HepG2 (cell line): ENCODE data around the gene TNPO3. TPM values are rescaled to one million over a fixed set of nuclear protein-coding genes. Genes with fewer than 3 reads are reported as not detected.
A peak's percentile ranks its signal among the peaks of the same experiment; 100 is the strongest.

Source experiments
- ARNTL ChIP-seq: sonication (generic); formaldehyde crosslinking; IDR thresholded peaks from 2 replicates; pipeline ENCODE4 v1.4.0; 2020; ENCODE audit warnings: mild to moderate bottlenecking, missing genetic modification reagents
- CREM ChIP-seq, 2 experiments: sonication (generic) in 1 of 2; formaldehyde crosslinking in 1 of 2; IDR thresholded peaks; 2 replicates each; pipeline versions ENCODE4 v1.4.0 to v1.6.1; 2016 to 2020; ENCODE audit warnings: antibody characterized with exemption in 1 of 2, mild to moderate bottlenecking in 1 of 2, missing genetic modification reagents in 1 of 2
- ETV5 ChIP-seq: IDR thresholded peaks from 2 replicates; pipeline ENCODE4 v1.6.1; 2018; ENCODE audit warnings: missing biosample characterization, missing genetic modification reagents, inconsistent platforms, borderline replicate concordance
- FOSL1 ChIP-seq: sonication (generic); formaldehyde crosslinking; IDR thresholded peaks from 2 replicates; pipeline ENCODE4 v1.9.0; 2021; ENCODE audit warnings: missing genetic modification reagents, borderline replicate concordance
- GATAD2A ChIP-seq: IDR thresholded peaks from 2 replicates; pipeline ENCODE4 v1.6.1; 2016
- GFI1 ChIP-seq: sonication (generic); formaldehyde crosslinking; IDR thresholded peaks from 2 replicates; pipeline ENCODE4 v1.5.0; 2020; ENCODE audit warnings: missing genetic modification reagents, mild to moderate bottlenecking, borderline replicate concordance
- PAWR ChIP-seq: sonication (generic); formaldehyde crosslinking; IDR thresholded peaks from 2 replicates; pipeline ENCODE4 v1.4.0; 2020; ENCODE audit warnings: missing genetic modification reagents, mild to moderate bottlenecking, borderline replicate concordance
- TRIM24 ChIP-seq: sonication (generic); formaldehyde crosslinking; IDR thresholded peaks from 2 replicates; pipeline ENCODE4 v1.8.0; 2022; ENCODE audit warnings: mild to moderate bottlenecking, missing genetic modification reagents
- ZNF160 ChIP-seq: sonication (generic); formaldehyde crosslinking; IDR thresholded peaks from 2 replicates; pipeline ENCODE4 v1.8.0; 2022; ENCODE audit warnings: mild to moderate bottlenecking, inconsistent platforms, missing genetic modification reagents
- ZNF18 ChIP-seq: sonication (generic); formaldehyde crosslinking; IDR thresholded peaks from 2 replicates; pipeline ENCODE4 v1.8.0; 2022; ENCODE audit warnings: mild to moderate bottlenecking, missing genetic modification reagents; ENCODE audit not compliant: insufficient replicate concordance
- ZNF235 ChIP-seq: sonication (generic); formaldehyde crosslinking; IDR thresholded peaks from 2 replicates; pipeline ENCODE4 v1.8.1; 2023; ENCODE audit warnings: mild to moderate bottlenecking, missing genetic modification reagents, borderline replicate concordance
- ZNF431 ChIP-seq: sonication (generic); formaldehyde crosslinking; IDR thresholded peaks from 2 replicates; pipeline ENCODE4 v1.9.0; 2022; ENCODE audit warnings: missing genetic modification reagents, low read depth, mild to moderate bottlenecking, borderline replicate concordance
- ZNF44 ChIP-seq: sonication (generic); formaldehyde crosslinking; IDR thresholded peaks from 2 replicates; pipeline ENCODE4 v1.5.1; 2020; ENCODE audit warnings: mild to moderate bottlenecking, missing genetic modification reagents
- ZNF468 ChIP-seq: sonication (generic); formaldehyde crosslinking; IDR thresholded peaks from 2 replicates; pipeline ENCODE4 v1.8.0; 2022; ENCODE audit warnings: mild to moderate bottlenecking, moderate library complexity, missing genetic modification reagents
- ZNF614 ChIP-seq: IDR thresholded peaks from 2 replicates; pipeline ENCODE4 v1.6.1; 2018; ENCODE audit warnings: missing biosample characterization, missing genetic modification reagents, inconsistent platforms, borderline replicate concordance
- ZNF629 ChIP-seq: sonication (generic); formaldehyde crosslinking; conservative IDR thresholded peaks from 2 replicates; pipeline ENCODE4 v1.5.0; 2020; ENCODE audit warnings: missing genetic modification reagents
- ZNF652 ChIP-seq: IDR thresholded peaks from 2 replicates; pipeline ENCODE4 v1.6.1; 2016; ENCODE audit warnings: low read depth, borderline replicate concordance
- ZNF781 ChIP-seq: sonication (generic); formaldehyde crosslinking; IDR thresholded peaks from 2 replicates; pipeline ENCODE4 v1.5.1; 2020; ENCODE audit warnings: borderline replicate concordance, mild to moderate bottlenecking, missing genetic modification reagents; ENCODE audit errors: not compliant biosample characterization
- ZNF800 ChIP-seq: sonication (generic); formaldehyde crosslinking; IDR thresholded peaks from 2 replicates; pipeline ENCODE4 v1.4.0; 2020; ENCODE audit warnings: missing genetic modification reagents
- ZNF841 ChIP-seq: sonication (generic); formaldehyde crosslinking; IDR thresholded peaks from 2 replicates; pipeline ENCODE4 v1.8.1; 2023; ENCODE audit warnings: missing genetic modification reagents, borderline replicate concordance
- polyA plus RNA-seq, 8 experiments: library from polyadenylated mRNA; depleted of rRNA in 3 of 8; stranded (reverse) in 7 of 8; unstranded in 1 of 8; fragments of >200 nt; fragmentation: Illumina TruSeq in 4 of 8; extraction: Trizol in 4 of 8; gene quantifications; 2 replicates each; pipeline versions ENCODE4 v1.2.1 to v1.2.3, GENCODE V29; 2011 to 2016; ENCODE audit warnings: low read depth in 4 of 8, missing spikeins in 1 of 8, mixed read lengths in 1 of 8; ENCODE audit not compliant: insufficient read depth in 1 of 8
- total RNA-seq, 5 experiments: library from RNA; depleted of rRNA; stranded (reverse); fragments of >200 nt; fragmentation: Illumina TruSeq; extraction: Trizol; gene quantifications; 2 replicates each; pipeline ENCODE4 v1.2.3, GENCODE V29; 2016; ENCODE audit warnings: low read depth in 1 of 5
- TF ChIP-seq, protein P1 (sequence below): sonication (generic); formaldehyde crosslinking; IDR thresholded peaks from 2 replicates; pipeline ENCODE4 v1.4.0; 2020; ENCODE audit warnings: missing genetic modification reagents
- TF ChIP-seq, protein P2 (sequence below): conservative IDR thresholded peaks from 2 replicates; pipeline ENCODE4 v1.6.1; 2018; ENCODE audit warnings: missing genetic modification reagents
- TF ChIP-seq, protein P3 (sequence below): sonication (generic); formaldehyde crosslinking; IDR thresholded peaks from 2 replicates; pipeline ENCODE4 v1.8.0; 2022; ENCODE audit warnings: mild to moderate bottlenecking, missing genetic modification reagents, moderate library complexity
- TF ChIP-seq, protein P4 (sequence below): IDR thresholded peaks from 2 replicates; pipeline ENCODE4 v1.6.1; 2016; ENCODE audit warnings: mild to moderate bottlenecking, missing biosample characterization, missing genetic modification reagents

Gene TNPO3
- total and polyA plus RNA-seq, 2 of the 13 experiments (the other 11 are each of a cell fraction or from before 2014, with no cell fraction given) = 23.8 to 44.6 TPM

GRCh38 chr7:129091484-129092002 is 36.6 kb upstream of the TNPO3 start (continued):
- TF ChIP-seq ZNF235 (CRISPR knock-in tag) (no peak), PAWR (CRISPR knock-in tag) (no peak), GFI1 (CRISPR knock-in tag) (no peak), CREM (IDR thresholded peaks at IDR 0.05) (no peak), CREM (CRISPR knock-in tag; IDR thresholded peaks at IDR 0.05) (no peak), ZNF18 (CRISPR knock-in tag) (no peak), FOSL1 (CRISPR knock-in tag) (no peak), ZNF160 (no peak), ZNF431 (CRISPR knock-in tag) (0 out of 2 replicates have a peak, but pooled peaks have one; percentile 23), ZNF44 (no peak), ZNF781 (CRISPR knock-in tag) (peak; percentile 65), GATAD2A (CRISPR knock-in tag) (peak; percentile 65), ZNF629 (CRISPR knock-in tag) (no peak), ZNF841 (CRISPR knock-in tag) (no peak), ARNTL (CRISPR knock-in tag) (no peak), ZNF800 (CRISPR knock-in tag) (no peak), TRIM24 (CRISPR knock-in tag) (no peak), ETV5 (CRISPR knock-in tag) (peak; percentile 79), ZNF468 (CRISPR knock-in tag) (no peak), ZNF652 (no peak), ZNF614 (no peak)
- TF ChIP-seq, protein P1, sequence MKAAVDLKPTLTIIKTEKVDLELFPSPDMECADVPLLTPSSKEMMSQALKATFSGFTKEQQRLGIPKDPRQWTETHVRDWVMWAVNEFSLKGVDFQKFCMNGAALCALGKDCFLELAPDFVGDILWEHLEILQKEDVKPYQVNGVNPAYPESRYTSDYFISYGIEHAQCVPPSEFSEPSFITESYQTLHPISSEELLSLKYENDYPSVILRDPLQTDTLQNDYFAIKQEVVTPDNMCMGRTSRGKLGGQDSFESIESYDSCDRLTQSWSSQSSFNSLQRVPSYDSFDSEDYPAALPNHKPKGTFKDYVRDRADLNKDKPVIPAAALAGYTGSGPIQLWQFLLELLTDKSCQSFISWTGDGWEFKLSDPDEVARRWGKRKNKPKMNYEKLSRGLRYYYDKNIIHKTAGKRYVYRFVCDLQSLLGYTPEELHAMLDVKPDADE (CRISPR knock-in tag) = no peak
- TF ChIP-seq, protein P2, sequence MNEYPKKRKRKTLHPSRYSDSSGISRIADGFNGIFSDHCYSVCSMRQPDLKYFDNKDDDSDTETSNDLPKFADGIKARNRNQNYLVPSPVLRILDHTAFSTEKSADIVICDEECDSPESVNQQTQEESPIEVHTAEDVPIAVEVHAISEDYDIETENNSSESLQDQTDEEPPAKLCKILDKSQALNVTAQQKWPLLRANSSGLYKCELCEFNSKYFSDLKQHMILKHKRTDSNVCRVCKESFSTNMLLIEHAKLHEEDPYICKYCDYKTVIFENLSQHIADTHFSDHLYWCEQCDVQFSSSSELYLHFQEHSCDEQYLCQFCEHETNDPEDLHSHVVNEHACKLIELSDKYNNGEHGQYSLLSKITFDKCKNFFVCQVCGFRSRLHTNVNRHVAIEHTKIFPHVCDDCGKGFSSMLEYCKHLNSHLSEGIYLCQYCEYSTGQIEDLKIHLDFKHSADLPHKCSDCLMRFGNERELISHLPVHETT (CRISPR knock-in tag) = no peak
- TF ChIP-seq, protein P3, sequence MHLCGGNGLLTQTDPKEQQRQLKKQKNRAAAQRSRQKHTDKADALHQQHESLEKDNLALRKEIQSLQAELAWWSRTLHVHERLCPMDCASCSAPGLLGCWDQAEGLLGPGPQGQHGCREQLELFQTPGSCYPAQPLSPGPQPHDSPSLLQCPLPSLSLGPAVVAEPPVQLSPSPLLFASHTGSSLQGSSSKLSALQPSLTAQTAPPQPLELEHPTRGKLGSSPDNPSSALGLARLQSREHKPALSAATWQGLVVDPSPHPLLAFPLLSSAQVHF = no peak
- TF ChIP-seq, protein P4, sequence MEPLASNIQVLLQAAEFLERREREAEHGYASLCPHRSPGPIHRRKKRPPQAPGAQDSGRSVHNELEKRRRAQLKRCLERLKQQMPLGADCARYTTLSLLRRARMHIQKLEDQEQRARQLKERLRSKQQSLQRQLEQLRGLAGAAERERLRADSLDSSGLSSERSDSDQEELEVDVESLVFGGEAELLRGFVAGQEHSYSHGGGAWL (CRISPR knock-in tag) = no peak
